ENCODE measurements around the gene RETNLB. TPM values are rescaled to one million over a fixed set of nuclear protein-coding genes. Genes with fewer than 3 reads are reported as not detected.

RETNLB gene
- total RNA-seq (2013), result not detected
- polyA plus RNA-seq (not detected), polyA minus RNA-seq (not detected in 2 replicates), total RNA-seq (0 to 0.60 (median 0) reads per million in 11 experiments)

- Histone ChIP-seq H3K9ac (ENCODE audit: insufficient read depth, low read length, poor library complexity, severe bottlenecking) (no peak within 1 kb of the TSS), H4K20me1 (ENCODE audit: insufficient read depth, low read length) (no peaks in the 10 kb centered on the region), H3K27ac (ENCODE audit: low read depth in 1 of 2, low read length in 2 of 2) (no peak within 1 kb of the TSS), H3K4me1 (ENCODE audit: control insufficient read depth in 1 of 2, insufficient read depth in 2 of 2, low read length in 2 of 2) (no peaks in the 10 kb centered on the region), H3K9me3 (replicated peaks in 1 of 2; ENCODE audit: control insufficient read depth in 1 of 2, insufficient read depth in 1 of 2, low read length in 2 of 2) (no peaks in the 10 kb centered on the region), H3K36me3 (replicated peaks in 1 of 2; ENCODE audit: control insufficient read depth in 1 of 2, insufficient read depth in 2 of 2, low read length in 2 of 2) (no peaks in the 10 kb centered on the region), H3K27me3 (ENCODE audit: control insufficient read depth in 2 of 2, insufficient read depth in 2 of 2, low read length in 2 of 2) (no peaks in the 10 kb centered on the region), H3K4me3 (replicated peaks in 1 of 3; ENCODE audit: low read depth in 2 of 3, low read length in 3 of 3) (no peak within 1 kb of the TSS), H3K79me2 (ENCODE audit: insufficient read depth, low read length) (no peaks in the 10 kb centered on the region), H3K4me2 (replicated peaks; ENCODE audit: extremely low read depth, low read length, poor library complexity, severe bottlenecking) (no peak within 1 kb of the TSS), H2AFZ (ENCODE audit: insufficient read depth, low read depth, low read length, poor library complexity, severe bottlenecking) (no peak within 1 kb of the TSS)
- no peaks in the 10 kb centered on the region for H3K27me3 Mint-ChIP-seq (ENCODE audit: low read depth in 3 of 3)
- no peak within 1 kb of the TSS for H3K4me3 Mint-ChIP-seq
- H3K27ac Mint-ChIP-seq, result no peak within 1 kb of the TSS
- intact Hi-C loops (cut with micrococcal nuclease), result no loop called here
- no peaks in the 10 kb centered on the region for H3K4me1 Mint-ChIP-seq
- H3K36me3 Mint-ChIP-seq, result no peaks in the 10 kb centered on the region
- WGBS (ENCODE audit: insufficient coverage), result 40% methylated on average over 1 of the region's 3 CpGs
- H3K9me3 Mint-ChIP-seq, result peaks cover 0 to 12% (median 0%) of the 10 kb centered on the region in 7 donors
- TF ChIP-seq CTCF (IDR thresholded peaks at IDR 0.05), result no peak
- DNase-seq, result no peak
Observed at GRCh38 chr3:108757404-108757982, at the start of gene RETNLB. RETNLB (minus strand) TSS chr3:108757410; CDS start chr3:108757185, 225 bp downstream.

GRCh38 chr3:108806316-108806715 is 49.1 kb upstream of the RETNLB start:
- H3K27ac Mint-ChIP-seq, result no peak overlapping the region
- H3K36me3 ChIP-seq (replicated peaks in 1 of 2; ENCODE audit: control insufficient read depth in 1 of 2, insufficient read depth in 2 of 2, low read length in 2 of 2), result no peaks in the 10 kb centered on the region
- intact Hi-C loops (cut with micrococcal nuclease), result no loop called here
- no peak for TF ChIP-seq CTCF (IDR thresholded peaks at IDR 0.05)
- H3K79me2 ChIP-seq (ENCODE audit: insufficient read depth, low read length), result no peaks in the 10 kb centered on the region
- peaks cover 0 to 7% (median under 1%) of the 10 kb centered on the region in 7 donors for H3K9me3 Mint-ChIP-seq
- H3K4me1 Mint-ChIP-seq, result no peaks in the 10 kb centered on the region
- H3K9me3 ChIP-seq (replicated peaks in 1 of 2; ENCODE audit: control insufficient read depth in 1 of 2, insufficient read depth in 1 of 2, low read length in 2 of 2), result no peaks in the 10 kb centered on the region
- H3K9ac ChIP-seq (ENCODE audit: insufficient read depth, low read length, poor library complexity, severe bottlenecking), result no peak overlapping the region
- H3K4me1 ChIP-seq (ENCODE audit: control insufficient read depth in 1 of 2, insufficient read depth in 2 of 2, low read length in 2 of 2), result no peaks in the 10 kb centered on the region
- H3K27ac ChIP-seq (ENCODE audit: low read depth in 1 of 2, low read length in 2 of 2), result no peak overlapping the region
- no peaks in the 10 kb centered on the region for H3K27me3 ChIP-seq (ENCODE audit: control insufficient read depth in 2 of 2, insufficient read depth in 2 of 2, low read length in 2 of 2)
- H3K36me3 Mint-ChIP-seq, result no peaks in the 10 kb centered on the region
- no peak overlapping the region for H2AFZ ChIP-seq (ENCODE audit: insufficient read depth, low read depth, low read length, poor library complexity, severe bottlenecking)
- no peak for DNase-seq
- H3K4me3 Mint-ChIP-seq, result no peak overlapping the region
- WGBS (ENCODE audit: insufficient coverage), result no CpG with 5 or more reads among the region's 4 CpGs
- H4K20me1 ChIP-seq (ENCODE audit: insufficient read depth, low read length), result no peaks in the 10 kb centered on the region
- H3K4me3 ChIP-seq (replicated peaks in 1 of 3; ENCODE audit: low read depth in 2 of 3, low read length in 3 of 3), result no peak overlapping the region
- peaks cover 0 to 2% (median 0%) of the 10 kb centered on the region in 3 donors for H3K27me3 Mint-ChIP-seq (ENCODE audit: low read depth in 3 of 3)
- no peak overlapping the region for H3K4me2 ChIP-seq (replicated peaks; ENCODE audit: extremely low read depth, low read length, poor library complexity, severe bottlenecking)

Data from CD14-positive monocyte (primary cell).